NCI-H345 treated with DMSO at 0.1 percent for 48 hours (cell line): ENCODE data around the gene B3GLCT.
A peak's percentile ranks its signal among the peaks of the same experiment; 100 is the strongest.
"Not testable (repeated sequence)": the region's sequence is repeated elsewhere in the genome, so short reads cannot be mapped to it uniquely, and the experiment has no call there.

Experiments
- DNase-seq: peaks from one replicate; lab custom pipeline; 2025; ENCODE audit not compliant: unreplicated experiment; lab: John Stamatoyannopoulos, UW

Gene B3GLCT

GRCh38 chr13:31199849-31200636 lies at the start of gene B3GLCT:
TSS of gene B3GLCT (plus strand) at chr13:31199975. CDS start at chr13:31200085, 110 bp downstream.
- peak; percentile 36 for DNase-seq

GRCh38 chr13:31150315-31150985 lies 49.3 kb upstream of the B3GLCT start:
- no peak for DNase-seq

GRCh38 chr13:31151837-31152236 lies 47.9 kb upstream of the B3GLCT start:
- DNase-seq = no peak

- DNase-seq = no peak
Measured at GRCh38 chr13:31154939-31155338, 44.8 kb upstream of the B3GLCT start.

GRCh38 chr13:31159306-31159705 lies 40.5 kb upstream of the B3GLCT start:
- no peak for DNase-seq

- peak; percentile 3 for DNase-seq
Measured at GRCh38 chr13:31160857-31161556, 38.8 kb upstream of the B3GLCT start.

GRCh38 chr13:31161557-31162150 lies 38.1 kb upstream of the B3GLCT start, which contains the start of gene HSPH1:
TSS of gene HSPH1 (minus strand) at chr13:31161904. CDS start at chr13:31161582, 322 bp downstream.
- DNase-seq = peak; percentile 90

- DNase-seq = peak; percentile 89
Measured at GRCh38 chr13:31162151-31163008, 37.4 kb upstream of the B3GLCT start.

GRCh38 chr13:31166591-31166990 lies 33.2 kb upstream of the B3GLCT start:
- DNase-seq = no peak

GRCh38 chr13:31167490-31167889 lies 32.3 kb upstream of the B3GLCT start:
- no peak for DNase-seq

GRCh38 chr13:31168166-31168565 lies 31.6 kb upstream of the B3GLCT start:
- no peak for DNase-seq

GRCh38 chr13:31168736-31169135 lies 31.0 kb upstream of the B3GLCT start:
- DNase-seq = no peak

GRCh38 chr13:31172001-31172400 lies 27.8 kb upstream of the B3GLCT start:
- no peak for DNase-seq

- no peak for DNase-seq
Measured at GRCh38 chr13:31172535-31172934, 27.2 kb upstream of the B3GLCT start.

GRCh38 chr13:31174018-31174417 lies 25.8 kb upstream of the B3GLCT start:
- no peak for DNase-seq

GRCh38 chr13:31175847-31176532 lies 23.8 kb upstream of the B3GLCT start:
- DNase-seq = no peak

- DNase-seq = not testable (repeated sequence)
Measured at GRCh38 chr13:31177813-31178495, 21.8 kb upstream of the B3GLCT start.

GRCh38 chr13:31179241-31179640 lies 20.5 kb upstream of the B3GLCT start:
- no peak for DNase-seq

- DNase-seq = no peak
Measured at GRCh38 chr13:31179754-31180153, 20.0 kb upstream of the B3GLCT start.
